GM21786 (cell line): Measurements from ENCODE around the gene BCAP31.
"Not testable (repeated sequence)": the region's sequence is repeated elsewhere in the genome, so short reads cannot be mapped to it uniquely, and the experiment has no call there.

Experiments used
- ATAC-seq: cut with Tn5 transposase; IDR thresholded peaks from one replicate; pipeline ENCODE4 v1.9.1; 2021; ENCODE audit not compliant: unreplicated experiment

Gene BCAP31

DNA sequence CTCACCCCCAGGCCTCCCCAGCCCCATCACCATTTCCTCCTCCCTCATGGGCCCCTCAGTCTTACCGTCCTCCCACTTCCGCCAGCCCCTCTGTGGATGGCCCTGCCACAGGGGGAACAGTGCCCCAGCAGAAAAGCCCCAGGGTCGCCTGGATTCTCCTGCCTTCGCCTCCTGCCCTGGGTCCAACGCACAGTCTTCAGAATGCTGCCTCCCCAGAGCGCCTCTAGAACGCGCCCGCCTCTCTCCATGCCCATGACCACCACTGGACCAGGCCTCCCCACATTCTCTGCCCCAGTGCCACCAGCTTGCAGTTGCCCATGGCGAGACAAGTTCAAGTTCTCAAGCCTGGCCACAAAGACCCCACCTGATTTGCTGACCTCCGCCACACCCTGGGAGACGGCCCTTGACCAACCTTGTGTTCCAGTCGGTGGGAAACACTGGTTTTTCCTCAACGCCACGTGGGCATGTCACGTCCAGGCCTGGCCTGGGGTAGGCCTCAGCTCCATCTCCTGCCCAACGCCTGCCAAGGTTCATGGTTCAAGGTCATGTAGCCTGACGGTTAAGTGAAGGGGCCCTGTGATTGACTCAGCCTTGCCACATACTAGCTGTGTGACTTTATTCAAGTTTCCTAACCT, 39.2 kb upstream of the BCAP31 start:
- ATAC-seq: no peak

DNA sequence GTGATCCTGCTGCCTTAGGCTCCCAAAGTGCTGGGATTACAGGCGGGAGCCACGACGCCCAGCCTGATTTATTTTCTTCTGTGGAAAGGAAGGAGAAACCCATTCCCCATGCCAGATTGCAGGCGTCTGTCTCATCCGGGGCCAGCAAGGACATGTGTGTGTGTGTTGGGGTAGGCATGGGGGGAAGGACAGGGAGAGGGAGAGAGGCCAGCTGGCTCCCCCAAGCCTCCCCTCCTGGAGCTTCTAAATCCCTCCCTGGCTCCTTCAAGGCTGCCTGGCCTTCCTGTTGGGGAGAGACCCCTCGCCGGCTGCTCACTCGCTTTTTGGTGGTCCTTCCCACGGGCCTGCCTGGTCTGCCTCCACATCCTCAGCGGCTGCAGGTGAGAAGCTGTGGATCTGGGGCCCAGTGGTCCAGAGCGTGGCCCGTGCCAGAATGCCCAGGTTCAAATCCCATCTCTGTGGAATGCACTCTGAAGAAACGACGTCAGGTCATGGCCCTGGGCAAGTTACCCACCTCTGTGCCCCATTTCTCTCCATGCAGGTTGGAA, 38.5 kb upstream of the BCAP31 start:
- ATAC-seq: no peak

DNA sequence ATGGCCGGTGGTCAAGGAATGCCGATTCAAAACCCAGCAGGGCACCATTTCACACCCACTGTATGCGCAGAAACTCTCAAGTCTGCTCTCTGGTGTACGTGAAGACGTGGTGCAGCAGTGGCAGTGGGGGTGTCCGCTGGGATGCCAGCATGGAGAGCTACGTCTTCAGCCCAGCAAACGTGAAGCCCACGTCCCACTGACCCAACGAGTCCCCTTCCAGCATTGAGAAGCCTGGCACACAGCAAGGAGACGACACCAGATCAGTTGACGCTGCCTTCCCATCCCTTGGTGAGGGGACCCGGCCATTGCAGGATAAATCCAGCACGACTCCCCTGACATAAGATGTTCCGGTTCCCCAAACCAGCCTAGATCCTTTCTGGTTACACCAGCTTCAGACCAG, 37.7 kb upstream of the BCAP31 start:
- ATAC-seq: no peak

DNA sequence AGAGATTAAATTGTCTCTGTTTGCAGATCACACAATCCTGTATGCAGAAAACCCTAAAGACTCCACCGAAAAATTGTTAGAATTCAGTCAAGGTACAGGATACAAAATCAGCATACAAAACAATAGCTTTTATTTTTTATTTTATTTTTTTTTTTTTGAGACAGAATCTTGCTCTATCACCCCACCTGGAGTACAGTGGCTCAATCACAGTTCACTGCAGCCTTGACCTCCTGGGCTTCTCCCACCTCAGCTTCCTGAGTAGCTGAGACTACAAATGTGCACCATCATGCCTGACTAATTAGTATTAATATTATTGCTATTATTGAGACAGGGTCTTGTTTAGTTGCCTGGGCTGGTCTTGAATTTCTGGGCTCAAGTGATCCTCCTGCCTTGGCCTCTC, 30.9 kb upstream of the BCAP31 start:
- ATAC-seq: no peak

DNA sequence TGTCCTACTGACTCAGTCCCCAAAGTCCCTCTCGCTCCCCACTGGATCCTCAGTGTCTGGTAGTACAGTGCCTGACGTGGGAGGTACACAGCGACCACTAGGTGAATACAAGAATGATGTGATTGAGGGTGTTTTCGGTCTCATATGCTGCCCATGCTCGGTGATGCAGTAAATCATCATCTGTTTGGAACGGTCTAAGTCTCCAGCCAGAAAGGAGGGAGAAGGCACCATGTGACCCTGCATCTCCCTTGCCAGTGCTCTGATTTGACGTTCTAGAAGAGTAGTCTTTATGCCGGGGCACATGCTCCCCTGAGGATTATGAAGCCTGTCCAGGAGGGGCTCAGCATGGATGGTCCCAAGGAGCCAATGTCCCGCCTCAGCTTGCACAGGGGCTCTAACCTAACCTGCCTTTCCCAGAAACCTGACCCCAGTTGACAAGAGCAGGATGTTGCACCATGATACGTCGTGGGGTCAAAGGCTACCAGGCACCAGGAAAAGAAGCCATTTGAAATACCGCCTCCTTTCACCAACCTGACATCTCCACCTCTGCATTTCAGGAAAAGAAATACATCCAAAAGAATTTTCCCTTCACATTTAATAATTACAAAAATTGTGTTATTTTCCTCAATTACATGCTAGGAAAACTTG, 26.1 kb upstream of the BCAP31 start:
- ATAC-seq: no peak

DNA sequence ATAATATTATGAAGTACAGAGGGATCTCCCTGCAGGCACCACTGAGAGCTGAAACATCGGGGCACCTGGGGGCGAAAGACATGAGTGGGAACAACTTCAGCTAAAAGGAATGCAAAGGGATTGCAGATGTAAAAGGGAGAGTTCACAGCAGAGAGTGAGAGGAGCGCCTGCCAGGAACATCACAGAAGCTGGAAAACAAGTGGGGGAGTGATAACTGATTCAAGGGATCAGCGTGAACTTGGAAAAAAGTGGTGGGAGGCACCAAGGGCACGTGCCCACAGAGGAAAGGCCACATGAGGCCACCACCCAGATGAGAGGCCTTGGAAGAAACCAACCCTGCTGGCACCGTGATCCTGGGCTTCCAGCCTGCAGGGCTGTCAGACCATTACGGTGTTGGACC, 24.8 kb upstream of the BCAP31 start:
- not testable (repeated sequence) for ATAC-seq

DNA sequence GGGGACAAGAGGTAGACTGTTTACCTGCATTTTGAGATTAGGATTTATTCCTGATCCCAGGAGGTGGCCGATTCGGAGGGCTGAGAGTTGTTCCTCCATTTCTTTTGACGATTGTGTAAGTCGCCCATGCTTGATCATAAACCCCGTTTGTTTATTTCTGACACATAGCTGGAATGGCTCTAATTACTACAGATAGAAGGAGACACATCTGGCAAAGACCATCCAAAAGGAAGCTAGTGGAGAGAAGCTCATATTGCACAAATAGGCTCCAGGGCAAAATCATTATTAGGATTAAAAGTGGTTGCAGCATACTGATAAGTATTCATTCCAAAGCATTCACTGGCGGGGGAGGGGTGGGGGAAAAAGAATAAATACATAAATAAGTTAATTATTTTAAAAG, 22.8 kb upstream of the BCAP31 start:
- ATAC-seq: not testable (repeated sequence)

DNA sequence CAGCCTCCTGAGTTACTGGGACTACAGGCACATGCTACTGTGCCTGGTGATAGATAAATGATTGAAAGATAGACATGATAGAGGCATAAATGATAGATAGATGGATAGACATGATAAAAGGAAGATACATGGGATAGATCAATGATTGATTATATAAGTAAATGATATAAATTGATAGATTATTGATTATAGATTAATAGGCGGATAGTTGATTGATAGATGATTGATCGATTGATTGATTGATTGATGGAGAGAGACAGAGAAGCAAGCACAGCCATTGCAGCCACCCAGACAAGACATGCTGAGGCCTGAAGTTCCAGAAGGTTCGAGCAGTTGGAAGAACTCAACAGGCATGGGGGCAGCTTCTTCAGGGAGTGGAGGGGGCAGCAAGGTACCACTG, 22.2 kb upstream of the BCAP31 start:
- ATAC-seq: no peak

DNA sequence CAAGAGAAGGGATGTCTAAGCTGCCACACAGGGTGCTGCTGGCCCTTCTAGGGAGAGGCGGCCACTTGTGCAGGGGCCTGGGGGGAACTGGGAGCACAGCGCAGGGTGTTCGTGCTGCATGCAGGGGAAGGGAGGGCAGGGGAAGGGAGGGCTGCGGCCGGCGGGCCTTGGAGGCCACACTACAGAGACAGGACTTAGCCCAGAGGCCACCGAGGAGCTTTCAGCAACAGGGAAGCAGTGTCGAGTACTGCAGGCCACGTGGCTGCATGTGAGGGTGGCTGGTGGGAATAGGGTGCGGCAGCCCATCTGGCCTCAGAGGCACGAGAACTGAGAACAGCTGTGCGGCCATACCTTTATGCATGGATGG, 20.9 kb upstream of the BCAP31 start:
- ATAC-seq: not testable (repeated sequence)

DNA sequence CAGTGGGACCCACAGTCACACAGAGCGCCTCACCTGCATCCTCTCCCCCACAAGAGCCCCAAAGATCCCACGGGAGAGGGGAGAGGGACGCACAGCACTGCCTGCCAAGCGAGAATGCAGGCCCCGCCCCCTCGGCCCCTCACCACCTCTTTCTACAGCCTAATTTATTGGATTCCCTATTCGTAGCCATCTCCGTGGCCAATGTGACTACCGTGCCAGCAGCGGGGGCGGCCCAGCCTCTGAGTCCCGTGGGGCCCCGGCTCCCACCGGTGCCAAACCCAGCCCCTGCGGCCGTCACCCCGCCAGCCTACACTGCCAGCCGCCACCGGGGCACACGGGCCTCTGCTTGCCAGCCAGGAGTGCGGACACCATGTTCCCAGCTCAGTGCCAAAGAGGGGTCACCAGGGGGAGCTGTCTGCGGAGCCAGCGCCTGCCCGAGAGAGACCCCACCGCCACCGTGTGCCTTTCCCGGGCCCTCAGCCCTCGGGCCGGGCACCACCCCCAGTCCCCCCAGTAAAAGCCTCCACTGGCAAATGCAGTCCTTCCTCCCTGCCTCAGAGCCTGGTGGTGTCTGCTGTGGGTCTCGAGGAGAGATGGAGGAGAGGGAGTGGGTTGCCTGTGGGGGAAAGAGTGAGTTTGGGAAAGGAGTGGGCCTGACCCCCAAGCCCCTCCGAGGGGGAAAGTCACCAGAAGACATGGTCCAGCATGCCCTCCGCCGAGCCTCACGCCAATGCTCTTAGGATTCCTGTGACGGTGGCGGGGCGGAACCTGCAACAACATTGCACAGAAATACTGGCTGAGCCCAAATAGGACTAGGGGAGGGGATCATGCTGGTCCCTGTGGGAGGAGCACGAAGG, 20.3 kb upstream of the BCAP31 start:
- ATAC-seq: no peak

DNA sequence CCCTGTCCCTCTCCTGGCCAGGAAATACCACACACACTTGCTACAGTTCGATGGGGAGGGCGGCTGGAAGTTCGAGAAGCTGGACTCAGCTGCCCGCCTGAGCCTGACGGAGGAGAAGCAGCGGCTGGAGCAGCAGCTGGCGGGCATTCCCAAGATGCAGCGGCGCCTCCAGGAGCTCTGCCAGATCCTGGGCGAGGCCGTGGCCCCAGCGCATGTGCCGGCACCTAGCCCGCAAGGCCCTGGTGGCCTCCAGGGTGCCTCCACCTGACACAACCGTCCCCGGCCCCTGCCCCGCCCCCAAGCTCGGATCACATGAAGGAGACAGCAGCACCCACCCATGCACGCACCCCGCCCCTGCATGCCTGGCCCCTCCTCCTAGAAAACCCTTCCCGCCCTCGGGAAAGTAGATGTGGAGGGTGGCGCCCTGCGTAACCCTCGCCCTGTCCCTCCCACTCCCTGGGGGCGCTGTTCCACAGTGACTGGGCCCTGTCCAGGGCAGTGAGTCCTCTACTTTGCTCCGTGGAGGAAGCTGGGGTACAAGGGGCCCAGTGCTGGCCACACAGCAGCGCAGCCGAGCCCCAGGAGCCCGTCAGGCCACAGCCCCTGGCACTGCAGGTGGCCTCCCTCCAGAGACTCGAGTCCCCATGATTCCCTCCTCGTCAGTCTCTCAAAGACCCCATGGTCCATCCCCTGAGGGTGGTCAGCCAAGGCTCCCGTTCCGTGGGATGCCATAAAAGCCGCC, 19.5 kb upstream of the BCAP31 start:
- ATAC-seq: not testable (repeated sequence)

DNA sequence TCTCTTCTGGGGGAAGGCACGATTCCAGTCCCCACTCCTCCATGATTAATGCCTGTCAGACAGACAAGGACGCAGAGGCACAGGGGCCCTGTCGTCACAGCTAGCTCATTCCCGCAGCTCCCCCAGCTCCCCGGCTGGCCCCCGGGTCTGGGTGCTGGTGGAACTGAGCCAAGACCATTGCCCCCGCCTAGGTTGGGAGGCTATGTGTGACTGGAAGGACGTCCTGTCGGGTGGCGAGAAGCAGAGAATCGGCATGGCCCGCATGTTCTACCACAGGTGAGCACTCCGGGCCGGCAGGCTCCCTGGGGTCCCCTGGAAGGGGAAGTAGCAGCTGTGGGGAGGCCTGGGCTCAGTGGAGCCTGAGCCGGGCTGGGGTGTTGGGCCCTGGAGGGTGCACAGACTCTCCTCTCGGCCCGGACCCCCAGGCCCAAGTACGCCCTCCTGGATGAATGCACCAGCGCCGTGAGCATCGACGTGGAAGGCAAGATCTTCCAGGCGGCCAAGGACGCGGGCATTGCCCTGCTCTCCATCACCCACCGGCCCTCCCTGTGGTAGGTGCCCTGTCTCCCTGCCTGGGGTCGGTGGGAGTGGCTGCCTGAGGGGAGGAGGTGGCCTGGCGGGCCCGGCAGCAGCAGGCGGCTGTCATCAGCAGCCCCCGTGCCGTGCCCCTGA, 18.7 kb upstream of the BCAP31 start:
- ATAC-seq: not testable (repeated sequence)

DNA sequence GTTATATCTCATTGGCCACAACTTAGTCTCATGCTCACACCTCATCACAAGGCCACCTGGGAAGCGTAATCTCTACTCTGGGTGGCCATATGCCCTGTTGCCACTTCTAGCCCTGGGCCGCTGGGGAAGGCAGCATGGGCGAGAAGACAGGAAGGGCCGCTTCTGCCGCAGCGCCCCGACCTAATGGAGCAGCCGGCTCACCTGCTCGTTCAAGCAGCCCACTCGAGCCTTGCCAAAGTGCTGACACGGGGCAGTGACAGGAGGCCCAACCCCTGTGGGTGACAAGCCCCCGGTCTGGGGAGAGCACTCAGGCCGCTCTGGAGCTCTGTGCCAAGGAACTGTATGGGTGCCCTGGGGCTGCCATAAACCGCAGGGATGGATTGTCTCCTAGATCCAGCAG, 17.9 kb upstream of the BCAP31 start:
- not testable (repeated sequence) for ATAC-seq

DNA sequence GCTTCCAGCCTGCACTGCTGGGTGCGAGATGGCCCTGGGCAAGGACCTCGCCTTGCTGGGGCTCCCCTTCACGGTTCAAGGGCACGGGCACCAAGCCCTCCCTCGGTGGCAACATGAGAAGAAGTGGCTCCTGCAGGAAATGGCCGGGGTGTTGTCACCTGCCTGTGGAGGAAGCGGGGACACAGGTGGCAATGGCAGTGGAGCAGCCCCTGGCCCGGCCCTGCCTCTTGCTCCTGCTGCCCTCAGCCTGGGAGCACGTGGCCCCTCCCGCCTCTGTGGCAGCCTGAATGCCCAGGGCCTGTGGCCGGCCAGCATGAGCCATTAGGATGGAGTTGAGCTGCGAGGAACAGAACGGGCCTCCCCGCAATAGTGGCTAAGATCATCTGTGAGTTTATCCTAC, 17.3 kb upstream of the BCAP31 start:
- no peak for ATAC-seq

DNA sequence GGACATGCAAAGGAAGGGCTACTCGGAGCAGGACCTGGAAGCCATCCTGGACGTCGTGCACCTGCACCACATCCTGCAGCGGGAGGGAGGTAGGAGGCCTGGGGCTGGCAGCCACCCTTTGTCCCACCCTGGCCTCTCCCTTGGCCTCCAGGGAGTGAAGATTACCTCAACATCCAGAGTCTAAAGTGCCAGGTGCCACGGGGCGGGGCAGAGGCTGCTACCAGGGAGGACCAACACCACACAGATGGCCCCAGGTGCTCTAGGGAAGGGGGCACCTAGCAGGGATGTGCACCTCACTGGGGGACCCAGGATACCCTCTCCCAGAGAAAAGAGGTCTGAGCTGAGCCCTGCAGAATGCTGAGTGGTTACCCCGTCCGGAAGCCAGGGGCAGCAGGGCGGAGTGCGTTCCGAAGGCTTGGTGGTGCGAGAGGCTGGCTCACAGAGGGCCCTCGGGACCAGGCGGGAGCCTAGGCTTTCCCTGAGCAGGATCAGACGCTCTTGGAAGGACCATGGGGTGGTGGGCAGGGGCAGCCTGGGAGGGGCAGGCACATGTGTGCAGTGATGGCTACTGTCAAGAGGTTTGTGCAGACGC, 16.5 kb upstream of the BCAP31 start:
- no peak for ATAC-seq

DNA sequence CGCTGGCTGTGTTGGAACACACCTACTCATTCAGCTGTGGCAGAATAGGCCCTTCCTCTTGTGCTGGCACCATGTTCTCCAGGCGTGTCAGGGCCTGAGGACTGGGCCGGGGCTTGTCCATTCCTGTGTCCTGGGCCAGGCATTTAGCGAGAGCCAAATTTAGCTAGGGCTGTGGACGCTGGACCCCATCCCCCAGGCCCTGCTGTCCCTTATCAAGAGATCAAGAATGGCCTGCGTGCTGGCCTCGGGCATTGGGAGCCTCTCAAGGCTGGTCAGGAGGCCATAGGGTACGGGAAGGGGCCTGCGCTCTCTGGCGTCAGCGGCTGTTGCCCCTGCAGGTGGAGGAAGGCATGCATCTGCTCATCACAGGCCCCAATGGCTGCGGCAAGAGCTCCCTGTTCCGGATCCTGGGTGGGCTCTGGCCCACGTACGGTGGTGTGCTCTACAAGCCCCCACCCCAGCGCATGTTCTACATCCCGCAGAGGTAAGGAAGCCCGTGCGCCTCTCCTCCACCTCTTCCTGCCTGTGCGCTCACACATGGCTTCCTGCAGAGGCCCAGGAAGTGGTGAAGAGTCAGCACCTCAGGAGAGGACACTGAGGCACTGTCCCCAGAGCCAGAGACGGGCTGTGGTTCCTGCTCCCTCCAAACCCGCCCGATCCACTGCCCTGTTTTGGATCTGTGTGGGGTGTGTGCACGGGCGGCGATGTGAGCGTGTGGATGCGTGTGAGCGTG, 15.7 kb upstream of the BCAP31 start:
- ATAC-seq: no peak

DNA sequence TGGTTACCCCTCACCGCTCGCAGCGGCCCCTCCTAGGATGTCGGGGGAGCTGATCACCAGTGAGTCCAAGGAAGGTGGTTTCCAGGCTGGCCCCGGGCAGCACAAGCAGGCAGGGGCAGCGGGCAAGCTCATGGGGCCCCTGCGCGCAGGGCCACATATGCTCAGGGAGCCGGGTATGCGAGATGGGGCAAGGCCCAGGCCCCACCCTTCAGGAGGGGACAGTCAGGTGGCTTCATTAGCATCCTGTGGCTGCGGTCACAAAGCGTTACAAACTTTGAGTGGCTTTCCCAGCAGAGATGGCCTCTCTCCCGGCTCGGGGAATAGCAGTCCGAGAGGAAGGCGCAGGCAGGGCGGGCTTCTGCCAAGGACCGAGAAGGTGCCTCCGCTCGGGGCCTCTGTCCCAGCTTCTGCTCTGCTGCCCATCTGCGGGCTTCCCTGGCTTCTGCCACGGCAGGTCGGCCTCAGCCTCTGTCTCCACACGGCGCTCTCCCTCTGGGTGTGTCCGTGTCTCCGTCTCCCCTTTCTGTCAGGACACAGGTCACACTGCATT, 13.9 kb upstream of the BCAP31 start:
- ATAC-seq: no peak

DNA sequence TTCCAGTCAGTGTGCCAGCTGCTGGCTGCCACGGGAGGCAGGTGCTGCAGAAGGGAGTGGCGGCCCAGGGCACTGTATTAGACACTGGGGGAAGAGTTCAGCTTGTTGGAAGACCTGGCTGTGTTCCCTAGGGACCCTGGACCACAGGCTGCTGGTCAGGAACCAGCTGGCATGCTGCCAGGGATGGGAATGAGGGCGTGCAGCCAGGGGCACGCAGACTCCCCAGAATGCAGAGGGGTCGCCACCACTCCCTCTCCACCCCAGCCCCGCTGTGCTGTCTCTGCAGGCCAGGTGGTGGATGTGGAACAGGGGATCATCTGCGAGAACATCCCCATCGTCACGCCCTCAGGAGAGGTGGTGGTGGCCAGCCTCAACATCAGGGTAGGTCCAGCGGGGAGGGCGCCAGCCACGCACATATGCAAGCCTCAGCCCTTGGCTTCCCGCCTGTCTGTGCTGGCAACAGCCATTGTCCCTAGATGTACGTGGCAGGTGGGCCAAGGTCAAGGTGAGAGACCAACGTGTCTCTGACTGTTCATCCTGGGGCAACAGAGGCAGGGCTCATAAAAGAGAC, 12.8 kb upstream of the BCAP31 start:
- no peak for ATAC-seq
